Measurements from ENCODE around the gene PIEZO2.

- TF ChIP-seq CTCF (IDR thresholded peaks at IDR 0.05; ENCODE audit: low read length) (no peak), EZH2 (IDR thresholded peaks at IDR 0.05; ENCODE audit: borderline replicate concordance, low read length) (no peak)
Observed at GRCh38 chr18:11073971-11074370, 75.4 kb downstream of the PIEZO2 start.

Measured in OCI-LY1 (cell line).